ENCODE data around the gene PTPRJ. TPM values are rescaled to one million over a fixed set of nuclear protein-coding genes. Genes with fewer than 3 reads are reported as not detected.

The PTPRJ gene
- polyA plus RNA-seq, 1 donor (not counting 4 experiments of a cell fraction or from before 2014, with no cell fraction given): 0.84 TPM

DNA sequence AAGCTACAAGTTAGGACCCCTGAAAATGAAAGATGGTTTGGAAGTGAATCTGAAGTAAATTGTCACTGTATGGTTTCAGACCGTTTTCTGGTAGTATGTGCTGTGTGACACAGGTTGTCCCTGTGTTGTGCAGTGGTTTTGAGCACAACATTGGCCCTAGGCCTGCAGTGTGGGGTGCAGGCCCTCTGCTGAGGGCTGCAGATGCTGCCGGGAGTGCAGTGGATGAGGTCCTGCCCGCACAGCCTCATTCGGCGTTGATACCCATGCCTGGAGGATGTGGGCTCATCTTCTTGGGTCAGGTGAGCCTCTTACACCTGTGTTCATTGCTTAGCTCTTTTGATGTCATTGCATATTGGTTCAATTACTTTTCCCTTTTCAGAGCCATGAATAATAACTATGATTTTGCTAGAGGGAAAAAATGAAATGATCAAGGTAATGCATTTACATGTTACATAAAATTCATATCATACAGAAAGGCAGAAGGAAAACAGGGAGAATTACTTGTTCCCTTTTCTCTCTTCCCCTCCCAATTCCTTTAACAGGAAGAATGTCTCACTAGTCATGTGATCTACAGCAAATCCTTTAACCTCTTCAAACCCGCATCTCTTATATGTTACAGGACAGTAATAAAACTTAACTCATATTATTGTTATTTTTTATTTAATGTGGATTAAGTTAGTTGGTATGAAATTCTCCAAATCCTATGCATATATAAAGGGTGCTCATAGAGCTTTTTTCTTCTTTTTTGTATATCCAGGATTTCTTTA, 48.7 kb downstream of the PTPRJ start:
- H3K4me2 ChIP-seq (ENCODE audit: control insufficient read depth, extremely low read depth, insufficient read depth, low read depth, low read length): no peak overlapping the region

DNA sequence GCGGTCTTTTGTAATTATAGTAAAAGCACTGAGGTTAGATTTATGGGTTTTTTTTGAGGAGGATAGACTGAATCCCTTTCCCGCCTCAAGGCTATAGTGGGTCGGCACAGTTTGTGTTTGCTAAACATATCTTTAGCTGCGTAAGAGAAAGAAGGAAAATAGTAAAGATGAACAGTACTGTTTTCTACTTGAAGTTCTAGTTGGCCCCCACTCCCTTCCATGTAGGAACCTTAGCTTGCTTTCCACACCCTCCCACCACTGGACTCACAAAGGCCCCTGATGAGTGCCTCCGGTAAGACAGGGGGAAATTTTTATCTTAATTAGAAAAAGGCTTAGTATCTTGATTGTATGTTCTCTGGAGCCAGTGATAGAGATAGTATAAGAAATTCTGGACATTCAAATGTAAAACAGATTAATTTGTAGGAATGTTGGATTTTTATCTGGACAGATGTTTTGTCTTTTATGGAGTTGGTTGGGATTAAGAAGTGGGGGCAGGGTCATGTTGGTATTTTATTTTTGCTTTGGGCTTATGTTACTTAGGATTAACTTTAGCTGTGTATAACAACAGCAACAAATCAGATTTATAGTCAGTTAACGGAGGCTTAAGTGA, 49.4 kb downstream of the PTPRJ start:
- no peak for TF ChIP-seq EZH2 (IDR thresholded peaks at IDR 0.05; ENCODE audit: low read length)
- TF ChIP-seq, protein P1, sequence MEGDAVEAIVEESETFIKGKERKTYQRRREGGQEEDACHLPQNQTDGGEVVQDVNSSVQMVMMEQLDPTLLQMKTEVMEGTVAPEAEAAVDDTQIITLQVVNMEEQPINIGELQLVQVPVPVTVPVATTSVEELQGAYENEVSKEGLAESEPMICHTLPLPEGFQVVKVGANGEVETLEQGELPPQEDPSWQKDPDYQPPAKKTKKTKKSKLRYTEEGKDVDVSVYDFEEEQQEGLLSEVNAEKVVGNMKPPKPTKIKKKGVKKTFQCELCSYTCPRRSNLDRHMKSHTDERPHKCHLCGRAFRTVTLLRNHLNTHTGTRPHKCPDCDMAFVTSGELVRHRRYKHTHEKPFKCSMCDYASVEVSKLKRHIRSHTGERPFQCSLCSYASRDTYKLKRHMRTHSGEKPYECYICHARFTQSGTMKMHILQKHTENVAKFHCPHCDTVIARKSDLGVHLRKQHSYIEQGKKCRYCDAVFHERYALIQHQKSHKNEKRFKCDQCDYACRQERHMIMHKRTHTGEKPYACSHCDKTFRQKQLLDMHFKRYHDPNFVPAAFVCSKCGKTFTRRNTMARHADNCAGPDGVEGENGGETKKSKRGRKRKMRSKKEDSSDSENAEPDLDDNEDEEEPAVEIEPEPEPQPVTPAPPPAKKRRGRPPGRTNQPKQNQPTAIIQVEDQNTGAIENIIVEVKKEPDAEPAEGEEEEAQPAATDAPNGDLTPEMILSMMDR (optimal IDR thresholded peaks at IDR 0.05 in 1 of 3, IDR thresholded peaks at IDR 0.05 in 1 of 3, conservative IDR thresholded peaks at IDR 0.05 in 1 of 3; ENCODE audit: extremely low read depth in 1 of 3, insufficient read depth in 2 of 3, low read length in 3 of 3): no peak
- Histone ChIP-seq H3K27me3 (ENCODE audit: control insufficient read depth, extremely low read depth, insufficient read depth, low read length) (no peaks in the 10 kb centered on the region), H3K9ac (ENCODE audit: control insufficient read depth, extremely low read depth, insufficient read depth, low read length) (no peak overlapping the region), H3K4me2 (ENCODE audit: control insufficient read depth, extremely low read depth, insufficient read depth, low read depth, low read length) (no peak overlapping the region), H3K4me3 (ENCODE audit: control insufficient read depth in 2 of 3, extremely low read depth in 1 of 3, insufficient read depth in 2 of 3, low read depth in 1 of 3, low read length in 3 of 3) (no peak overlapping the region), H3K36me3 (ENCODE audit: control insufficient read depth in 2 of 2, extremely low read depth in 1 of 2, insufficient read depth in 2 of 2, low read length in 2 of 2) (no peaks in the 10 kb centered on the region), H3K9me3 (ENCODE audit: control insufficient read depth, low read depth, low read length) (no peaks in the 10 kb centered on the region), H2AFZ (ENCODE audit: control insufficient read depth, low read length) (no peak overlapping the region), H3K4me1 (ENCODE audit: control insufficient read depth, extremely low read depth, insufficient read depth, low read length) (no peaks in the 10 kb centered on the region), H3K27ac (ENCODE audit: control insufficient read depth, insufficient read depth, low read length) (no peak overlapping the region), H4K20me1 (ENCODE audit: control insufficient read depth, extremely low read depth, insufficient read depth, low read length) (no peaks in the 10 kb centered on the region), H3K79me2 (ENCODE audit: control insufficient read depth, insufficient read depth, low read length) (no peaks in the 10 kb centered on the region), H3K9me1 (ENCODE audit: control insufficient read depth, extremely low read depth, insufficient read depth, low read length) (no peaks in the 10 kb centered on the region)
- no peak for DNase-seq (ENCODE audit: low read depth, low spot score)
- FAIRE-seq: no peak
- dilution Hi-C loops (cut with MboI; ENCODE audit: extremely low pct_ligation_motif_present, low sequenced_read_pairs): no loop called here

More for the DNA sequence above, 48.7 kb downstream of the PTPRJ start:
- H3K36me3 ChIP-seq (ENCODE audit: control insufficient read depth in 2 of 2, extremely low read depth in 1 of 2, insufficient read depth in 2 of 2, low read length in 2 of 2): no peaks in the 10 kb centered on the region
- no peaks in the 10 kb centered on the region for H4K20me1 ChIP-seq (ENCODE audit: control insufficient read depth, extremely low read depth, insufficient read depth, low read length)
- TF ChIP-seq EZH2 (IDR thresholded peaks at IDR 0.05; ENCODE audit: low read length): no peak
- TF ChIP-seq, protein P1 (optimal IDR thresholded peaks at IDR 0.05 in 1 of 3, IDR thresholded peaks at IDR 0.05 in 1 of 3, conservative IDR thresholded peaks at IDR 0.05 in 1 of 3; ENCODE audit: extremely low read depth in 1 of 3, insufficient read depth in 2 of 3, low read length in 3 of 3): no peak
- H3K9me3 ChIP-seq (ENCODE audit: control insufficient read depth, low read depth, low read length): no peaks in the 10 kb centered on the region
- FAIRE-seq (no peak), DNase-seq (ENCODE audit: low read depth, low spot score) (no peak)
- no peaks in the 10 kb centered on the region for H3K9me1 ChIP-seq (ENCODE audit: control insufficient read depth, extremely low read depth, insufficient read depth, low read length)
- no peaks in the 10 kb centered on the region for H3K4me1 ChIP-seq (ENCODE audit: control insufficient read depth, extremely low read depth, insufficient read depth, low read length)
- H3K79me2 ChIP-seq (ENCODE audit: control insufficient read depth, insufficient read depth, low read length): no peaks in the 10 kb centered on the region
- dilution Hi-C loops (cut with MboI; ENCODE audit: extremely low pct_ligation_motif_present, low sequenced_read_pairs): no loop called here
- H2AFZ ChIP-seq (ENCODE audit: control insufficient read depth, low read length): no peak overlapping the region
- no peak overlapping the region for H3K4me3 ChIP-seq (ENCODE audit: control insufficient read depth in 2 of 3, extremely low read depth in 1 of 3, insufficient read depth in 2 of 3, low read depth in 1 of 3, low read length in 3 of 3)
- no peak overlapping the region for H3K9ac ChIP-seq (ENCODE audit: control insufficient read depth, extremely low read depth, insufficient read depth, low read length)
- H3K27ac ChIP-seq (ENCODE audit: control insufficient read depth, insufficient read depth, low read length): no peak overlapping the region
- H3K27me3 ChIP-seq (ENCODE audit: control insufficient read depth, extremely low read depth, insufficient read depth, low read length): no peaks in the 10 kb centered on the region
